ENCODE measurements around the gene SIRT1. TPM values are rescaled to one million over a fixed set of nuclear protein-coding genes. Genes with fewer than 3 reads are reported as not detected.

Gene SIRT1
- total RNA-seq, 1 experiment from 2014 or later: 42.6 TPM

GRCh38 chr10:67863094-67863493 lies 21.4 kb upstream of the SIRT1 start:
- no peaks in the 10 kb centered on the region for H3K9me3 ChIP-seq (ENCODE audit: low read depth, low read length, poor library complexity, severe bottlenecking)
- H3K36me3 ChIP-seq (ENCODE audit: insufficient read depth, low read length, poor library complexity, severe bottlenecking): no peaks in the 10 kb centered on the region
- no TSS peak for BruUV-seq (replicated peaks)
- H3K4me1 ChIP-seq (ENCODE audit: insufficient read depth, low read length, poor library complexity, severe bottlenecking): peaks cover 19% of the 10 kb centered on the region
- no peak overlapping the region for H3K27ac ChIP-seq (ENCODE audit: low read depth, low read length, poor library complexity, severe bottlenecking)
- intact Hi-C loops (cut with micrococcal nuclease; ENCODE audit: unreplicated experiment): loop anchor here (5.0 kb wide), 1 partner anchor 219 kb away; no protein-coding TSS in a partner anchor
- ChIA-PET CTCF (no interaction called here), POLR2A (ENCODE audit: low non-redundant PET) (interaction anchor here (0.5 kb wide), 1 partner anchor 29 kb away, joined by 5 read pairs; no protein-coding TSS in a partner anchor)
- TF ChIP-seq, protein P1, sequence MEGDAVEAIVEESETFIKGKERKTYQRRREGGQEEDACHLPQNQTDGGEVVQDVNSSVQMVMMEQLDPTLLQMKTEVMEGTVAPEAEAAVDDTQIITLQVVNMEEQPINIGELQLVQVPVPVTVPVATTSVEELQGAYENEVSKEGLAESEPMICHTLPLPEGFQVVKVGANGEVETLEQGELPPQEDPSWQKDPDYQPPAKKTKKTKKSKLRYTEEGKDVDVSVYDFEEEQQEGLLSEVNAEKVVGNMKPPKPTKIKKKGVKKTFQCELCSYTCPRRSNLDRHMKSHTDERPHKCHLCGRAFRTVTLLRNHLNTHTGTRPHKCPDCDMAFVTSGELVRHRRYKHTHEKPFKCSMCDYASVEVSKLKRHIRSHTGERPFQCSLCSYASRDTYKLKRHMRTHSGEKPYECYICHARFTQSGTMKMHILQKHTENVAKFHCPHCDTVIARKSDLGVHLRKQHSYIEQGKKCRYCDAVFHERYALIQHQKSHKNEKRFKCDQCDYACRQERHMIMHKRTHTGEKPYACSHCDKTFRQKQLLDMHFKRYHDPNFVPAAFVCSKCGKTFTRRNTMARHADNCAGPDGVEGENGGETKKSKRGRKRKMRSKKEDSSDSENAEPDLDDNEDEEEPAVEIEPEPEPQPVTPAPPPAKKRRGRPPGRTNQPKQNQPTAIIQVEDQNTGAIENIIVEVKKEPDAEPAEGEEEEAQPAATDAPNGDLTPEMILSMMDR (conservative IDR thresholded peaks at IDR 0.05; ENCODE audit: low read depth, low read length): no peak
- no peak for TF ChIP-seq EZH2 (IDR thresholded peaks at IDR 0.05; ENCODE audit: borderline replicate concordance, low read depth, low read length, poor library complexity, severe bottlenecking)
- H3K4me3 ChIP-seq (ENCODE audit: low read depth, low read length, poor library complexity, severe bottlenecking): no peak overlapping the region
- DNase-seq (ENCODE audit: low spot score): peak; percentile 84
- H3K27me3 ChIP-seq (replicated peaks; ENCODE audit: insufficient read depth, low read depth, low read length, poor library complexity): no peaks in the 10 kb centered on the region

DNA sequence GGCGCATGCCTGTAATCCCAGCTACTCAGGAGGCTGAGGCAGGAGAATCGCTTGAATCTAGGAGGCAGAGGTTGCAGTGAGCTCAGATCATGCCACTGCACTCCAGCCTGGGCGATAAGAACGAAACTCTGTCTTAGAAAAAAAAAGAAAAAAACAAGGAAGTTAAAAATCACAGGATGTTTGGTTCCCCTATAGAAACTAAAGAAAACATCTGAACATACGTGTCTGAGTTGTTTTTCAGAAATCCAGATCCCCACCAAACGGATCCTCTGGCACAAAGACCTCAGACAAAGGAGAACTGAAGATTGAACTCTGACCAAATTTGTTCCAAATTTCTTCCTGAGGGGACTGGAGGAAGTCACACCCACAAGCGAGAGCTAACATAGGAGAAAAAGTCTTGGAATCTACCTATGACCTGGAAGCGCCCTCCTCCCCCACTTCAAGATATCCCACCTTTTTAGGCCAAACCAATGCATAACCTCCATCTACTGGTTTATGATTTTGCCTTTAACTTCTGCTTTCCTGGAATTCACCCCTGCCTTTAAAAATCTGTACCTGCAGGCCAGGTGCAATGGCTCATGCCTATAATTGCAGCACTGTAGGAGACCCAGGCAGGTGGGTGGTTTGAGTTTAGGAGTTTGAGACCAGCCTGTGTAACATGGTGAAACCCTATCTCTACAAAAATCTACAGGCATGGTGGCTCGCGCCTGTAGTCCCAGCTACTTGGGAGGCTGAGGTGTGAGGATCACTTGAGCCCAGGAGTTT lies 19.7 kb upstream of the SIRT1 start:
- no peak overlapping the region for H3K4me3 ChIP-seq (ENCODE audit: low read depth, low read length, poor library complexity, severe bottlenecking)
- peaks cover 19% of the 10 kb centered on the region for H3K4me1 ChIP-seq (ENCODE audit: insufficient read depth, low read length, poor library complexity, severe bottlenecking)
- TF ChIP-seq, protein P1 (conservative IDR thresholded peaks at IDR 0.05; ENCODE audit: low read depth, low read length): no peak
- TF ChIP-seq EZH2 (IDR thresholded peaks at IDR 0.05; ENCODE audit: borderline replicate concordance, low read depth, low read length, poor library complexity, severe bottlenecking): no peak
- no peaks in the 10 kb centered on the region for H3K36me3 ChIP-seq (ENCODE audit: insufficient read depth, low read length, poor library complexity, severe bottlenecking)
- no TSS peak for BruUV-seq (replicated peaks)
- CTCF ChIA-PET: interaction anchor here (0.7 kb wide), 1 partner anchor 106 kb away, joined by 3 read pairs; no protein-coding TSS in a partner anchor
- intact Hi-C loops (cut with micrococcal nuclease; ENCODE audit: unreplicated experiment): loop anchor here (5.0 kb wide), 1 partner anchor 218 kb away; no protein-coding TSS in a partner anchor
- H3K9me3 ChIP-seq (ENCODE audit: low read depth, low read length, poor library complexity, severe bottlenecking): no peaks in the 10 kb centered on the region
- no peaks in the 10 kb centered on the region for H3K27me3 ChIP-seq (replicated peaks; ENCODE audit: insufficient read depth, low read depth, low read length, poor library complexity)
- no peak for DNase-seq (ENCODE audit: low spot score)
- H3K27ac ChIP-seq (ENCODE audit: low read depth, low read length, poor library complexity, severe bottlenecking): no peak overlapping the region
- POLR2A ChIA-PET (ENCODE audit: low non-redundant PET): no interaction called here

- H3K27ac ChIP-seq (ENCODE audit: low read depth, low read length, poor library complexity, severe bottlenecking): no peak overlapping the region
- H3K27me3 ChIP-seq (replicated peaks; ENCODE audit: insufficient read depth, low read depth, low read length, poor library complexity): no peaks in the 10 kb centered on the region
- intact Hi-C loops (cut with micrococcal nuclease; ENCODE audit: unreplicated experiment): no loop called here
- CTCF ChIA-PET: interaction anchor here (1.1 kb wide), 1 partner anchor 13 kb away, joined by 4 read pairs; no protein-coding TSS in a partner anchor
- no peak for TF ChIP-seq EZH2 (IDR thresholded peaks at IDR 0.05; ENCODE audit: borderline replicate concordance, low read depth, low read length, poor library complexity, severe bottlenecking)
- TF ChIP-seq, protein P1 (conservative IDR thresholded peaks at IDR 0.05; ENCODE audit: low read depth, low read length): no peak
- no peaks in the 10 kb centered on the region for H3K36me3 ChIP-seq (ENCODE audit: insufficient read depth, low read length, poor library complexity, severe bottlenecking)
- no peak overlapping the region for H3K4me3 ChIP-seq (ENCODE audit: low read depth, low read length, poor library complexity, severe bottlenecking)
- BruUV-seq (replicated peaks): no TSS peak
- H3K4me1 ChIP-seq (ENCODE audit: insufficient read depth, low read length, poor library complexity, severe bottlenecking): peaks cover 10% of the 10 kb centered on the region
- H3K9me3 ChIP-seq (ENCODE audit: low read depth, low read length, poor library complexity, severe bottlenecking): no peaks in the 10 kb centered on the region
- POLR2A ChIA-PET (ENCODE audit: low non-redundant PET): interaction anchor here (0.7 kb wide), 1 partner anchor 9 kb away, joined by 3 read pairs; no protein-coding TSS in a partner anchor
- no peak for DNase-seq (ENCODE audit: low spot score)
Measured at GRCh38 chr10:67868132-67868531, 16.3 kb upstream of the SIRT1 start.

Data from A673 (cell line).